Measurements from ENCODE around the gene OSBPL8.
"Not testable (repeated sequence)": the region's sequence is repeated elsewhere in the genome, so short reads cannot be mapped to it uniquely, and the experiment has no call there.

Gene OSBPL8

GRCh38 chr12:76530516-76530915, 29.1 kb downstream of the OSBPL8 start:
- no peak for ATAC-seq (replicated peaks)
- Mint-ChIP-seq H3K4me3 (no peak overlapping the region), H3K27ac (no peak overlapping the region), H3K9me3 (peaks cover 8 to 9% of the 10 kb centered on the region in 2 donors), H3K4me1 (peaks cover 22 to 50% of the 10 kb centered on the region in 2 donors), H3K27me3 (no peaks in the 10 kb centered on the region), H3K36me3 (peaks cover 23 to 38% of the 10 kb centered on the region in 2 donors)
- DNase-seq, result no peak

- no peaks in the 10 kb centered on the region for H3K27me3 Mint-ChIP-seq
- ATAC-seq (replicated peaks) (no peak), DNase-seq (no peak)
- peaks cover 20 to 37% of the 10 kb centered on the region in 2 donors for H3K36me3 Mint-ChIP-seq
- H3K4me3 Mint-ChIP-seq, result no peak overlapping the region
- H3K4me1 Mint-ChIP-seq, result peaks cover 22 to 51% of the 10 kb centered on the region in 2 donors
- H3K9me3 Mint-ChIP-seq, result peaks cover 8% of the 10 kb centered on the region in 2 donors
- H3K27ac Mint-ChIP-seq, result no peak overlapping the region
Measured at GRCh38 chr12:76529226-76529918, 30.2 kb downstream of the OSBPL8 start.

- peaks cover 4 to 15% of the 10 kb centered on the region in 2 donors for H3K9me3 Mint-ChIP-seq
- DNase-seq (no peak), ATAC-seq (replicated peaks) (no peak)
- H3K27ac Mint-ChIP-seq, result no peak overlapping the region
- no peak overlapping the region for H3K4me3 Mint-ChIP-seq
- no peaks in the 10 kb centered on the region for H3K27me3 Mint-ChIP-seq
- H3K36me3 Mint-ChIP-seq, result peaks cover 35 to 49% of the 10 kb centered on the region in 2 donors
- peaks cover 26 to 44% of the 10 kb centered on the region in 2 donors for H3K4me1 Mint-ChIP-seq
Measured at GRCh38 chr12:76523408-76523807, 36.2 kb downstream of the OSBPL8 start.

GRCh38 chr12:76520348-76520747, 39.2 kb downstream of the OSBPL8 start:
- H3K36me3 Mint-ChIP-seq, result peaks cover 46 to 66% of the 10 kb centered on the region in 2 donors
- ATAC-seq (replicated peaks) (no peak), DNase-seq (no peak)
- H3K4me3 Mint-ChIP-seq, result no peak overlapping the region
- H3K9me3 Mint-ChIP-seq, result peaks cover 9 to 21% of the 10 kb centered on the region in 2 donors
- no peak overlapping the region for H3K27ac Mint-ChIP-seq
- peaks cover 31 to 48% of the 10 kb centered on the region in 2 donors for H3K4me1 Mint-ChIP-seq
- H3K27me3 Mint-ChIP-seq, result no peaks in the 10 kb centered on the region

GRCh38 chr12:76519538-76519937, 40.0 kb downstream of the OSBPL8 start:
- ATAC-seq (replicated peaks) (peak; percentile 42 to 53), DNase-seq (peak; percentile 1)
- Mint-ChIP-seq H3K4me1 (peaks cover 31 to 51% of the 10 kb centered on the region in 2 donors), H3K36me3 (peaks cover 52 to 71% of the 10 kb centered on the region in 2 donors), H3K4me3 (no peak overlapping the region), H3K9me3 (peaks cover 9 to 22% of the 10 kb centered on the region in 2 donors), H3K27me3 (no peaks in the 10 kb centered on the region), H3K27ac (peak overlapping the region; percentile 52)

GRCh38 chr12:76518699-76519098, 40.9 kb downstream of the OSBPL8 start:
- peaks cover 58 to 75% of the 10 kb centered on the region in 2 donors for H3K36me3 Mint-ChIP-seq
- peaks cover 35 to 56% of the 10 kb centered on the region in 2 donors for H3K4me1 Mint-ChIP-seq
- DNase-seq (no peak), ATAC-seq (replicated peaks) (no peak)
- peaks cover 12 to 25% of the 10 kb centered on the region in 2 donors for H3K9me3 Mint-ChIP-seq
- H3K27me3 Mint-ChIP-seq, result no peaks in the 10 kb centered on the region
- H3K4me3 Mint-ChIP-seq, result no peak overlapping the region
- no peak overlapping the region for H3K27ac Mint-ChIP-seq

GRCh38 chr12:76515271-76515670, 44.3 kb downstream of the OSBPL8 start:
- Mint-ChIP-seq H3K27me3 (no peaks in the 10 kb centered on the region), H3K9me3 (peaks cover 19 to 20% of the 10 kb centered on the region in 2 donors), H3K4me1 (peaks cover 41 to 70% of the 10 kb centered on the region in 2 donors), H3K36me3 (peaks cover 53 to 57% of the 10 kb centered on the region in 2 donors), H3K27ac (no peak overlapping the region), H3K4me3 (no peak overlapping the region)
- ATAC-seq (replicated peaks), result no peak
- DNase-seq, result no peak

- Mint-ChIP-seq H3K4me1 (peaks cover 30 to 67% of the 10 kb centered on the region in 2 donors), H3K27ac (peak overlapping the region; percentile 90), H3K36me3 (peaks cover 39 to 50% of the 10 kb centered on the region in 2 donors), H3K9me3 (peaks cover 14 to 17% of the 10 kb centered on the region in 2 donors), H3K4me3 (peak overlapping the region; percentile 40 to 45)
- not testable (repeated sequence) for H3K27me3 Mint-ChIP-seq
- ATAC-seq (replicated peaks), result peak; percentile 97 to 99
- peak; percentile 58 for DNase-seq
Measured at GRCh38 chr12:76511116-76511716, 48.4 kb downstream of the OSBPL8 start.

- no peak for ATAC-seq (replicated peaks)
- peaks cover 9 to 11% of the 10 kb centered on the region in 2 donors for H3K9me3 Mint-ChIP-seq
- H3K36me3 Mint-ChIP-seq, result peaks cover 32 to 49% of the 10 kb centered on the region in 2 donors
- peaks cover 27 to 68% of the 10 kb centered on the region in 2 donors for H3K4me1 Mint-ChIP-seq
- no peaks in the 10 kb centered on the region for H3K27me3 Mint-ChIP-seq
- peak overlapping the region; percentile 71 for H3K27ac Mint-ChIP-seq
- no peak for DNase-seq
- H3K4me3 Mint-ChIP-seq, result no peak overlapping the region
Measured at GRCh38 chr12:76508128-76508980, 51.2 kb downstream of the OSBPL8 start.

GRCh38 chr12:76506149-76506548, 53.4 kb downstream of the OSBPL8 start:
- peaks cover 22 to 51% of the 10 kb centered on the region in 2 donors for H3K36me3 Mint-ChIP-seq
- no peak overlapping the region for H3K27ac Mint-ChIP-seq
- H3K4me1 Mint-ChIP-seq, result peaks cover 21 to 55% of the 10 kb centered on the region in 2 donors

GRCh38 chr12:76505050-76505449, 54.5 kb downstream of the OSBPL8 start:
- Mint-ChIP-seq H3K4me1 (peaks cover 22 to 45% of the 10 kb centered on the region in 2 donors), H3K36me3 (peaks cover 22 to 54% of the 10 kb centered on the region in 2 donors), H3K27me3 (no peaks in the 10 kb centered on the region), H3K9me3 (peaks cover 0 to 6% of the 10 kb centered on the region in 2 donors), H3K4me3 (no peak overlapping the region), H3K27ac (no peak overlapping the region)
- no peak for DNase-seq
- ATAC-seq (replicated peaks), result no peak

More at GRCh38 chr12:76506149-76506548, 53.4 kb downstream of the OSBPL8 start:
- no peak for ATAC-seq (replicated peaks)
- Mint-ChIP-seq H3K27me3 (no peaks in the 10 kb centered on the region), H3K4me3 (no peak overlapping the region), H3K9me3 (peaks cover 0 to 6% of the 10 kb centered on the region in 2 donors)
- no peak for DNase-seq

GRCh38 chr12:76504606-76505005, 55.0 kb downstream of the OSBPL8 start:
- H3K36me3 Mint-ChIP-seq, result peaks cover 21 to 54% of the 10 kb centered on the region in 2 donors
- ATAC-seq (replicated peaks) (no peak), DNase-seq (no peak)
- peaks cover 0 to 6% of the 10 kb centered on the region in 2 donors for H3K9me3 Mint-ChIP-seq
- no peaks in the 10 kb centered on the region for H3K27me3 Mint-ChIP-seq
- H3K4me1 Mint-ChIP-seq, result peaks cover 22 to 41% of the 10 kb centered on the region in 2 donors
- H3K4me3 Mint-ChIP-seq, result no peak overlapping the region
- no peak overlapping the region for H3K27ac Mint-ChIP-seq

- H3K4me1 Mint-ChIP-seq, result peaks cover 20 to 35% of the 10 kb centered on the region in 2 donors
- H3K27ac Mint-ChIP-seq, result no peak overlapping the region
Measured at GRCh38 chr12:76503957-76504356, 55.6 kb downstream of the OSBPL8 start.

GRCh38 chr12:76501390-76501789, 58.2 kb downstream of the OSBPL8 start:
- ATAC-seq (replicated peaks), result no peak
- Mint-ChIP-seq H3K27me3 (no peaks in the 10 kb centered on the region), H3K4me3 (no peak overlapping the region)

More at GRCh38 chr12:76503957-76504356, 55.6 kb downstream of the OSBPL8 start:
- Mint-ChIP-seq H3K9me3 (peaks cover 0 to 4% of the 10 kb centered on the region in 2 donors), H3K27me3 (no peaks in the 10 kb centered on the region), H3K4me3 (no peak overlapping the region), H3K36me3 (peaks cover 19 to 51% of the 10 kb centered on the region in 2 donors)
- no peak for ATAC-seq (replicated peaks)
- DNase-seq, result no peak

More at GRCh38 chr12:76501390-76501789, 58.2 kb downstream of the OSBPL8 start:
- DNase-seq, result no peak
- peaks cover 16 to 22% of the 10 kb centered on the region in 2 donors for H3K4me1 Mint-ChIP-seq
- peaks cover 14 to 43% of the 10 kb centered on the region in 2 donors for H3K36me3 Mint-ChIP-seq
- H3K9me3 Mint-ChIP-seq, result peaks cover 0 to 4% of the 10 kb centered on the region in 2 donors
- H3K27ac Mint-ChIP-seq, result no peak overlapping the region

All from stimulated activated naive B cell treated with anti-CD40 and anti-IgM and Interleukin-4, amounts not matched to agents 10 μg/mL and 1 μg/mL and 100 μg/mL, for 72 hours (primary cell).